A673 (cell line): ENCODE measurements around the gene NCKAP5. TPM values are rescaled to one million over a fixed set of nuclear protein-coding genes. Genes with fewer than 3 reads are reported as not detected.

Experiments used
- BruUV-seq: library from RNA; stranded (reverse); fragments of 400-500 nt; replicated peaks from 2 replicates; lab custom pipeline; 2021; lab: Mats Ljungman, UMichigan
- CTCF ChIA-PET: fragments of 300-600 bp; sonication (Branson Sonifier 250); formaldehyde crosslinking; loops from one replicate; lab custom pipeline; 2022; ENCODE audit warnings: antibody characterized with exemption; lab: Charles Lee
- POLR2A ChIA-PET: fragments of 300-600 bp; sonication (Branson Sonifier 250); formaldehyde crosslinking; loops from one replicate; lab custom pipeline; 2022; ENCODE audit warnings: antibody characterized with exemption; ENCODE audit not compliant: low non-redundant PET; lab: Charles Lee
- DNase-seq: peaks from one replicate; pipeline ENCODE4 v3.0.0-alpha.2; 2015; ENCODE audit warnings: low spot score
- H3K27ac ChIP-seq: fragments of 200-600 bp; sonication (generic); 2 replicates; pipeline ENCODE4 v1.5.1; 2016; ENCODE audit warnings: mixed run types, low read depth, mild to moderate bottlenecking, mixed read lengths, antibody characterized with exemption, low read length; ENCODE audit not compliant: poor library complexity, severe bottlenecking
- H3K27me3 ChIP-seq: fragments of 200-600 bp; sonication (generic); replicated peaks from 2 replicates; pipeline ENCODE4 v1.6.1; 2017; ENCODE audit warnings: mixed run types, low read depth, mild to moderate bottlenecking, mixed read lengths, antibody characterized with exemption, low read length; ENCODE audit not compliant: insufficient read depth, poor library complexity
- H3K36me3 ChIP-seq: fragments of 200-600 bp; sonication (generic); 2 replicates; pipeline ENCODE4 v1.6.1; 2016; ENCODE audit warnings: mixed run types, mild to moderate bottlenecking, mixed read lengths, antibody characterized with exemption, low read length; ENCODE audit not compliant: insufficient read depth, poor library complexity, severe bottlenecking
- H3K4me1 ChIP-seq: fragments of 200-600 bp; sonication (generic); 2 replicates; pipeline ENCODE4 v1.6.1; 2017; ENCODE audit warnings: mixed run types, mild to moderate bottlenecking, mixed read lengths, antibody characterized with exemption, low read length; ENCODE audit not compliant: insufficient read depth, poor library complexity, severe bottlenecking
- H3K4me3 ChIP-seq: fragments of 200-600 bp; sonication (generic); 2 replicates; pipeline ENCODE4 v1.5.1; 2016; ENCODE audit warnings: low read depth, mixed run types, mild to moderate bottlenecking, mixed read lengths, low read length; ENCODE audit not compliant: poor library complexity, severe bottlenecking
- H3K9me3 ChIP-seq: fragments of 200-600 bp; sonication (generic); 2 replicates; pipeline ENCODE4 v1.6.1; 2016; ENCODE audit warnings: mixed run types, low read depth, mild to moderate bottlenecking, mixed read lengths, antibody characterized with exemption, low read length; ENCODE audit not compliant: poor library complexity, severe bottlenecking
- EZH2 ChIP-seq: fragments of 200-600 bp; sonication (generic); IDR thresholded peaks from 2 replicates; pipeline ENCODE4 v1.6.1; 2017; ENCODE audit warnings: borderline replicate concordance, low read depth, mild to moderate bottlenecking, mixed read lengths, antibody characterized with exemption, low read length; ENCODE audit not compliant: poor library complexity, severe bottlenecking
- intact Hi-C: fragments of 100-400 bp; cut with micrococcal nuclease; formaldehyde crosslinking; loops from one replicate; pipeline ENCODE4 v1.10.0; 2022; ENCODE audit not compliant: unreplicated experiment
- total RNA-seq: library from RNA; stranded (reverse); gene quantifications from 2 replicates; pipeline ENCODE4 v1.2.3, GENCODE V29; 2021
- TF ChIP-seq, protein P1 (sequence below): fragments of 300-800, 200-600 bp; sonication (generic); conservative IDR thresholded peaks from 2 replicates; pipeline ENCODE4 v1.5.1; 2017; ENCODE audit warnings: low read depth, mild to moderate bottlenecking, antibody characterized with exemption, low read length, moderate library complexity, mixed read lengths

The NCKAP5 gene
- total RNA-seq, 1 experiment from 2014 or later, result 26.6 TPM

- no peak overlapping the region for H3K27ac ChIP-seq
- TF ChIP-seq EZH2, result no peak
- TF ChIP-seq, protein P1, sequence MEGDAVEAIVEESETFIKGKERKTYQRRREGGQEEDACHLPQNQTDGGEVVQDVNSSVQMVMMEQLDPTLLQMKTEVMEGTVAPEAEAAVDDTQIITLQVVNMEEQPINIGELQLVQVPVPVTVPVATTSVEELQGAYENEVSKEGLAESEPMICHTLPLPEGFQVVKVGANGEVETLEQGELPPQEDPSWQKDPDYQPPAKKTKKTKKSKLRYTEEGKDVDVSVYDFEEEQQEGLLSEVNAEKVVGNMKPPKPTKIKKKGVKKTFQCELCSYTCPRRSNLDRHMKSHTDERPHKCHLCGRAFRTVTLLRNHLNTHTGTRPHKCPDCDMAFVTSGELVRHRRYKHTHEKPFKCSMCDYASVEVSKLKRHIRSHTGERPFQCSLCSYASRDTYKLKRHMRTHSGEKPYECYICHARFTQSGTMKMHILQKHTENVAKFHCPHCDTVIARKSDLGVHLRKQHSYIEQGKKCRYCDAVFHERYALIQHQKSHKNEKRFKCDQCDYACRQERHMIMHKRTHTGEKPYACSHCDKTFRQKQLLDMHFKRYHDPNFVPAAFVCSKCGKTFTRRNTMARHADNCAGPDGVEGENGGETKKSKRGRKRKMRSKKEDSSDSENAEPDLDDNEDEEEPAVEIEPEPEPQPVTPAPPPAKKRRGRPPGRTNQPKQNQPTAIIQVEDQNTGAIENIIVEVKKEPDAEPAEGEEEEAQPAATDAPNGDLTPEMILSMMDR, result no peak
- no peak for DNase-seq
- ChIA-PET POLR2A (no interaction called here), CTCF (no interaction called here)
- no peaks in the 10 kb centered on the region for H3K36me3 ChIP-seq
- no peaks in the 10 kb centered on the region for H3K27me3 ChIP-seq
- no peak overlapping the region for H3K4me3 ChIP-seq
- peaks cover 7% of the 10 kb centered on the region for H3K4me1 ChIP-seq
- no TSS peak for BruUV-seq
- intact Hi-C loops, result no loop called here
- no peaks in the 10 kb centered on the region for H3K9me3 ChIP-seq
These were observed 32.1 kb upstream of the NCKAP5 start for GRCh38 chr2:133600266-133600928.

DNA sequence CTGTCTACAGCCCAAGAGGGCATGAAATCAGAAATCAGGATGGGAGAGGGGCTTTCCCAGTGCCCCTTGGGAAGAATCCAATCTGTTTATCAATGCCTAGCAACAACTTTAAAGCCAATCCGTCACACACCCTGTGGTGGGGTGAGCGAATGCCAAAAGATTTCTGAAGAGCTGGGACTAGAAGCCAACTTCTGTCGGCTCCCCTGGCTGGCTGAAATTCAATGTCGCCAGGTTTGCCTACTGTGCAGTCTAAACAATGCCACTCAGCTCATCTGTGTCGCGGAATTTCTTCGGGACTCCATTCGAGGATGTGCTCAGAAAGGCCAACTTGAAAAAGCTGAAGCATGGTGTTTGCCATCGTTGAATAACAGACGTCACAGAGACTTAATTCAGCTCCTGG, 31.5 kb upstream of the NCKAP5 start:
- Histone ChIP-seq H3K9me3 (no peaks in the 10 kb centered on the region), H3K27ac (no peak overlapping the region), H3K27me3 (no peaks in the 10 kb centered on the region), H3K36me3 (no peaks in the 10 kb centered on the region), H3K4me1 (peaks cover 7% of the 10 kb centered on the region), H3K4me3 (no peak overlapping the region)
- intact Hi-C loops, result no loop called here
- ChIA-PET POLR2A (no interaction called here), CTCF (no interaction called here)
- TF ChIP-seq, protein P1, result no peak
- TF ChIP-seq EZH2, result no peak
- BruUV-seq, result no TSS peak
- DNase-seq, result no peak

GRCh38 chr2:133599211-133599803, 31.0 kb upstream of the NCKAP5 start:
- H3K27ac ChIP-seq, result no peak overlapping the region
- BruUV-seq, result no TSS peak
- no peak for DNase-seq
- TF ChIP-seq, protein P1, result no peak
- TF ChIP-seq EZH2, result no peak
- CTCF ChIA-PET, result no interaction called here
- peaks cover 7% of the 10 kb centered on the region for H3K4me1 ChIP-seq
- H3K4me3 ChIP-seq, result no peak overlapping the region
- H3K27me3 ChIP-seq, result no peaks in the 10 kb centered on the region
- H3K9me3 ChIP-seq, result no peaks in the 10 kb centered on the region
- H3K36me3 ChIP-seq, result no peaks in the 10 kb centered on the region
- POLR2A ChIA-PET, result no interaction called here
- intact Hi-C loops, result no loop called here
